Panc1 (cell line): ENCODE measurements around the gene DPM2. TPM values are rescaled to one million over a fixed set of nuclear protein-coding genes. Genes with fewer than 3 reads are reported as not detected.
A peak's percentile ranks its signal among the peaks of the same experiment; 100 is the strongest.

ENCODE experiments used
- ATAC-seq: fragments of 200-7000 bp; cut with Tn5 transposase; 2 replicates; pipeline ENCODE4 v1.9.1; 2020; ENCODE audit warnings: mild to moderate bottlenecking, moderate library complexity
- BruUV-seq: library from RNA; stranded (reverse); fragments of 400-500 nt; replicated peaks from 2 replicates; lab custom pipeline; 2021; lab: Mats Ljungman, UMichigan
- CTCF ChIA-PET: fragments of 300-600 bp; sonication (Branson Sonifier 250); formaldehyde crosslinking; loops from one replicate; lab custom pipeline; 2022; ENCODE audit warnings: antibody characterized with exemption; lab: Charles Lee
- POLR2A ChIA-PET: fragments of 300-600 bp; sonication (Branson Sonifier 250); formaldehyde crosslinking; loops from one replicate; lab custom pipeline; 2022; ENCODE audit warnings: antibody characterized with exemption; lab: Charles Lee
- DNase-seq: peaks from one replicate; pipeline ENCODE4 v3.0.0-alpha.2; 2010; ENCODE audit warnings: low read depth, low spot score
- H3K27ac ChIP-seq: 2 replicates; pipeline ENCODE4 v1.5.1; 2011; ENCODE audit warnings: mild to moderate bottlenecking, low read length, inconsistent platforms
- H3K27me3 ChIP-seq: fragments of 200-500 bp; sonication (Bioruptor generic); 2 replicates; pipeline ENCODE4 v1.6.0; 2014; ENCODE audit warnings: low read length, inconsistent platforms; ENCODE audit not compliant: control insufficient read depth, insufficient read depth
- H3K36me3 ChIP-seq: fragments of 200-500 bp; sonication (Bioruptor generic); 2 replicates; pipeline ENCODE4 v1.5.1; 2014; ENCODE audit warnings: inconsistent platforms, mild to moderate bottlenecking, low read length, moderate library complexity; ENCODE audit not compliant: control insufficient read depth, insufficient read depth
- H3K4me1 ChIP-seq: 2 replicates; pipeline ENCODE4 v1.5.1; 2011; ENCODE audit warnings: inconsistent platforms, mild to moderate bottlenecking, low read length, moderate library complexity; ENCODE audit not compliant: control insufficient read depth, insufficient read depth
- H3K4me3 ChIP-seq, 2 experiments: 2 replicates each; pipeline ENCODE4 v1.5.1; 2011 to 2012; ENCODE audit warnings: low read depth in 2 of 2, low read length in 2 of 2, mild to moderate bottlenecking in 2 of 2, inconsistent platforms in 1 of 2, moderate library complexity in 1 of 2
- H3K9me3 ChIP-seq: fragments of 200-500 bp; sonication (Bioruptor generic); 2 replicates; pipeline ENCODE4 v1.5.1; 2014; ENCODE audit warnings: low read depth, mild to moderate bottlenecking, inconsistent platforms, low read length, moderate library complexity; ENCODE audit not compliant: control insufficient read depth, insufficient read depth
- CTCF ChIP-seq: fragments of 450-650 bp; IDR thresholded peaks from 2 replicates; pipeline ENCODE4 v1.5.1; 2017; ENCODE audit warnings: mild to moderate bottlenecking
- POLR2AphosphoS5 ChIP-seq: IDR thresholded peaks from 2 replicates; pipeline ENCODE4 v1.6.1; 2012; ENCODE audit warnings: mild to moderate bottlenecking, low read depth, low read length, moderate library complexity
- REST ChIP-seq, 2 experiments: IDR thresholded peaks; 2 replicates each; pipeline ENCODE4 v1.6.1; 2011 to 2012; ENCODE audit warnings: low read depth in 2 of 2, control low read depth in 1 of 2, low read length in 1 of 2, mild to moderate bottlenecking in 1 of 2, moderate library complexity in 1 of 2; ENCODE audit not compliant: insufficient read depth in 1 of 2
- SIN3A ChIP-seq: IDR thresholded peaks from 2 replicates; pipeline ENCODE4 v1.6.1; 2012; ENCODE audit warnings: low read depth, mild to moderate bottlenecking, low read length, moderate library complexity, borderline replicate concordance; ENCODE audit not compliant: insufficient read depth
- TCF7L2 ChIP-seq: IDR thresholded peaks from 2 replicates; pipeline ENCODE4 v1.6.1; 2011; ENCODE audit warnings: mild to moderate bottlenecking, low read depth, low read length, inconsistent platforms
- in situ Hi-C: cut with HindIII; loops from 2 replicates; pipeline ENCODE4 v1.10.0; 2016; ENCODE audit warnings: low sequenced_read_pairs, low pct_unique_long_range_greater_than_20kb
- intact Hi-C: fragments of 100-400 bp; cut with micrococcal nuclease; formaldehyde crosslinking; loops from one replicate; pipeline ENCODE4 v1.10.0; 2022; ENCODE audit not compliant: unreplicated experiment
- total RNA-seq: library from RNA; stranded (reverse); gene quantifications from one replicate; pipeline ENCODE4 v1.2.1, GENCODE V29; 2021; ENCODE audit not compliant: unreplicated experiment

DPM2 gene
- total RNA-seq, 1 experiment from 2014 or later: 58.7 TPM

- POLR2A ChIA-PET: interaction anchor here (0.6 to 1.2 kb wide), 4 partner anchors 16 to 54 kb away, joined by 3 to 18 read pairs (median 7); no protein-coding TSS in a partner anchor
- in situ Hi-C loops: no loop called here
These were observed 43.3 kb upstream of the DPM2 start, which contains the start of gene EEIG1 for GRCh38 chr9:127980706-127981558. Gene EEIG1, minus strand, starts transcription at chr9:127980989. Its CDS starts 852 bp downstream, at chr9:127980137.

More at GRCh38 chr9:127980706-127981558, 43.3 kb upstream of the DPM2 start, which contains the start of gene EEIG1:
- Histone ChIP-seq H3K27me3 (no peaks in the 10 kb centered on the region), H3K9me3 (no peaks in the 10 kb centered on the region), H3K27ac (peak within 1 kb of the TSS; percentile 97), H3K4me1 (peaks cover 34% of the 10 kb centered on the region), H3K4me3 (peak within 1 kb of the TSS; percentile 94 to 98), H3K36me3 (no peaks in the 10 kb centered on the region; the same call in none of the 2 replicates)
- TF ChIP-seq REST (IDR thresholded peaks at IDR 0.05; ENCODE audit: insufficient read depth in 1 of 2, low read depth in 2 of 2, low read length in 1 of 2) (no peak), POLR2AphosphoS5 (peak; percentile 39; the same call in 1 of the 2 replicates), CTCF (no peak), SIN3A (no peak), TCF7L2 (no peak)
- BruUV-seq: no TSS peak
- ATAC-seq: peak; percentile 88
- intact Hi-C loops: no loop called here
- CTCF ChIA-PET: no interaction called here
- DNase-seq: no peak
